Activated CD8-positive, alpha-beta memory T cell treated with anti-CD3 and anti-CD28 coated beads for 24 hours (primary cell): ENCODE measurements around the gene SSTR5.

ENCODE experiments used
- DNase-seq: peaks from one replicate; pipeline ENCODE4 v3.0.0-alpha.2; 2020

The SSTR5 gene

DNA sequence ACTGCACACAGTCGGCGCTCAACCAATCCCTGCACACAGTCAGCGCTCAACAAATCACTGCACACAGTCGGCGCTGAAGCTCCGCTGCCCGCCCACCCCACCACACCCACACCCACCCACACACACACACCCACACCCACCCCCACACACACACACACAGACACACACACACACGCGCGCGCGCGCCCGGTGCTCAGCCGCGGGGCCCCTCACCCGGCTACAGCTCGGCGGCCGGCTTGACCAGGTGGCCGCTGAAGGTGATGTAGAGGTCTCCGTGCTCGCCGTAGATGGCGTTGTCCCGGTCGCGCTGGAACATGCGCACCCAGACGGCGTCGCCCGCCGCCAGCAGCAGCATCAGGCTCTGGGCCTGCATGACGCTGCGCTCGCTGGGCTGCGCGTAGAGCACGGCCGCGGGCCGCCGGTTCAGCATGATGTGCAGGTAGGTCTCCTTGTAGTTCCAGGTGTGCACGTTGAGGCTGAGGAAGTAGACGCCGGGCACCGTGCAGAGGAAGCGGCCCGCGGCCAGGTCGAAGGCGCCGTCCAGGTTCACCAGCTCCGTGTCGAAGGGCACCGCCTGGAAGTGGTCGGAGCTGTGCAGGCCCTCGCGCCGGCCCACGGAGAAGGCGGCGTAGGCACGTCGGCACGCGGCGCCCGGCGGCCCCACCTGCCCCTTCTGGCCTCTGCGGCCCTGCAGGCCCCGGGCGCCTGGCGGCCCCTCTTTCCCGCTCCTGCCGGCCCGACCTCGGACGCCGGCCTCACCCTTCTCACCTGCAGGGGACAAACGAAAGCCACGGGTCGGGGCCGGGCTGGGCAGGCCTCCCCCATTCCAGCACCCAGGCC, 21.0 kb downstream of the SSTR5 start:
- DNase-seq, result no peak

DNA sequence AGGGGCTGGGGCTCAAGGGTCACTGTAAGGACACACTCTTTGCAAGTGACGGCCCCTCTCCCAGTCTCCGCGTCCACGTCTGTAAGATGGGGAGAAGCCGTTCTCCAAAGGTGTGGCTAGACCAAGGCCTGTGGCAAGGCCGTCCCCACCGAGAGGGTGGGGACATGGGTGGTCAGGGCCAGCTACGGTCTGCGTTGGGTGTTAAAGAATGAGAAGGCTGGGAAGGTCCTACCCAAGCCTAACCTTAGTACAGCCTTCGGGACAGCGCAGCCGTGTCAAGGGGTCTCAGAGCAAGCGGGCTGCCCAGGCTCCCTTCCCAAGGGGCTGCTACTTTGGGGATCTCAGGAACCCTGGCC, 21.6 kb downstream of the SSTR5 start:
- no peak for DNase-seq

DNA sequence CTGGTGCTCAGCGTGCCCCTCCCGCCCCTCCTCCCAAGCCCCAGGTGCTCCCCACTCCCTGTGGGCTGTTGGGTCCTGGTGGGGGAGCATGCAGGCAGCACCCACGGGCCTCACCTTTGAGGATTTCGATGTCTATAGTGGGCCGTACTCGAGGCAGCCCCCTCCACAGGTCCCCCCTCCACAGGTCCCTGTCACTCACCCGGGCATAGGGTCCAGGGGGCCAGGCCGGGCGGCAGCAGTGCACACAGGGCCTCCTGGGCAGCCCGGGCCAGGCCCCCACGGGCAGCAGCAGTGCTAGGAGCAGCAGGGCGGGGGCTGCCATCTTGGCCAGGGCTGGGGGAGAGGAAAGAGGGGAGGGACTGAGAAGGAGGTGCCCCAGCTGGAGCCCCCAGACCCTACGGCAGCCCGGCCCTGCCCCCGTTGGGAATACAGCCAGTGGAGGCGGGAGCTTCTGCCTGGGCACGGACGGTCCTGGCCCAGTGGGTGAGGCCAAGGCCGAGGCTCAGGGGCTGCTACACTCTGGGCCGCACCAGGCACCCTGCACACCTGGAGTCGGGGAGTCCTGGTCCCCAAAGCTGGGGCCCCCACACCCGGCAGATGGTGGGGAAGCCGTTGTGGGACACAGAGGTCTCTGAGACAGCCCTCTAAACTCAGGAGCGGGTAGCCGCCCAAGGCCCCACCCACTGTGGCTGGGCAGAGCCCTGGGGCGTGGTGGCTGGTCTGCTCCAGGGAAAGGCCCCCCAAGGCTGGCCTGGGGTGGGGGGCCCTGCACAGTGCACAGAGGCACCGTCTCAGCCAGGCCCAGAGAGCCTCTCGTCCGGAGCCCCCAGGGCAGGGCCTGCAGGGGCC, 22.3 kb downstream of the SSTR5 start:
- DNase-seq, result no peak

DNA sequence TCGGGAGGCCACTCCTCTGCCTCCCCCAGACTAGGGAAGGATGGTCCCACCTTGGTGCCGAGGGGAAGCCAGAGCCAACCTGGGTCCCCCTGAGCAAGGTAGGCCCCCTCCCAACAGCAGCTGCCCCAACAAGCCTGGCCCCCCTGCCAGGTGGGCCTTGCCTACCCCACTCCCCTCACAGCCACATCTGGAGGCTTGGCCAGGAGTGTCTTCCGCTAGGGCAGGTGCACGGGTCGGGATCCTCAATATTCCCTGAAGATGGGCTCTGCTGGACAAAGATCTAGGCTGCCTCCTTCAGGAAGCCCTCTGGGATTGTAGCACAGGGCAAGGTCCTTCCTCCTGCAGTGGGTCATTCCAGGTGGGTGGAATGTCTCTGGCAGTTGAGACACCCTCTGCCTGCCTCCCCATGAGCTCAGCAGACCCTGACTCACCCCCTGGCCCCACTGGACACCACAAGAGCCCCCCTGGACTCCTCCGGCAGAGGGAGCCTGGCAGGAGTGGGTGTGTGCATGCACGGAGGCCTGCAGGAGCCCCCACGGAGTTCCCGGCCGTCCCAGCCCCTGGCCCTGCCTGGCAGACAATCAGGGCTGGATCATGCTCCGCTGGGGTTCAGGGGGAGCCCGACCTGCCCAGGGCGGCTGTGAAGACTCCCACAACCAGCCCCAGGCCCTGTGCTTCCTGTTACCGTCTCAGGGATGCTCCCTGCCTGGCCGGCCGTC, 23.1 kb downstream of the SSTR5 start:
- DNase-seq, result no peak

DNA sequence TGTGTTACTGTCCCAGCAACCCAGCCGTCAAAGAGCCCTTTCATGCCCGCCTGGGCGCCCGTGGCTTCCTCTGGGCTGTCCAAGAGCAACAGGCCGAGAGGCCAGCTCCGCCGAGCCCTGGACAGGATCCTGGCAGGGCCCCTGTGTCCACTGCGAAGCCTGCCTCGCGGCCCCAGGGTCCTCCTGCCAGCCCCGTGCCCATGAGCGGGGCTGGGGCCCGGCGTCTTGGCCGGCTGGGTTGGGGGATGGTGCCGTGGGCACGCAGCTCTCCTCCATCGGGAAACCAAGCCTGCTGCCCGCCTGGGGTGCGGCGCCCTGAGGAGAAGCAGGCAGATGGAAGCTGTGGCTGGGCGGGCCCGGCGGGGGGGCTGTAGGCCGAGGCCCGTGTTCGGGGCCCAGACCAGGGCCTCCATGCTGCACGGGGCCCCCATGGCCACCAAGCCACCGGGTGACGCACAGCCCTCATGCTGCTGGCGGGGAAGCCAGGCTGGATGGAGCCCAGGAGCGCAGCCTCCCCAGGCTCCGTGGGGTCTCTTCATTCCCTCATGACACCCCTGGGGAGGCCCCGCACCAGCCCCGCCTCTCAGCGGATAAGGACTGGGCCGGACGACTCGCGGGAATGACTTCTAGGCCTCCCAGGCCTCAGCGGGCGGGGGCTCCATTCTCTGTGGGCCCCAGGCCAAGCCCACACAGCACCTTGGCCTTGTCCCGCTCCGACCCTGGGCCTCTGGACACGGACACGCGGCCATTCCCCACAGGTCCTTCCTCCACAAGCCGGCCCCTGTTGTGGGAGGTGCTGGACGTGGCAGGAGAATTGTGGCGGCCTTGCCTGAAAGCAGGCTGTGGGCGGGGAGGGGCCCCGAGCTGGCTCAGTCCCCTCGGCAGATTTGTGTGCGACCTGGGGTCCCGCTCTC, 23.9 kb downstream of the SSTR5 start, which contains the start of gene C1QTNF8:
Gene C1QTNF8, minus strand, starts transcription at position 76 of the 914 bp plus-strand sequence. CDS start 1,322 bp downstream, outside the sequence.
- no peak for DNase-seq

DNA sequence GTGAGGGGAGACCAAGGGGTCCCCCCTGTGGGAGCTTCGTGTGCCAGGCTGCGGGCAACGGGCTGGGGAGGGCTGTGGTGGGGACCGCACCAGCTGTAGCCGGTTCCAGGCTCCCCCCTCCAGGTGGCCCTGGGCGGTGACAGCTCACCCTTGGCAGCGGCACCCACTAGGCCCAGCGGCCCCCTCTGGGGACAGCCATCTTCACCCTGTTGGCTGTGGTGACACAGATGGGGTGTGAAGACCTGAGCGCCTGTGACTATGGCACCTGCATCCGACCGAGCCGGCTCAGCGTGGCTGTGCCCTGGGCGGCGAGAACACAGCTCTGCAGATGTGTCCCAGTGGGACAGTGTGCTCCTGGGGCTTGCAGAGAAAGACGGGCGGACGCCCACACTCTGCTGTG, 24.6 kb downstream of the SSTR5 start:
- no peak for DNase-seq

DNA sequence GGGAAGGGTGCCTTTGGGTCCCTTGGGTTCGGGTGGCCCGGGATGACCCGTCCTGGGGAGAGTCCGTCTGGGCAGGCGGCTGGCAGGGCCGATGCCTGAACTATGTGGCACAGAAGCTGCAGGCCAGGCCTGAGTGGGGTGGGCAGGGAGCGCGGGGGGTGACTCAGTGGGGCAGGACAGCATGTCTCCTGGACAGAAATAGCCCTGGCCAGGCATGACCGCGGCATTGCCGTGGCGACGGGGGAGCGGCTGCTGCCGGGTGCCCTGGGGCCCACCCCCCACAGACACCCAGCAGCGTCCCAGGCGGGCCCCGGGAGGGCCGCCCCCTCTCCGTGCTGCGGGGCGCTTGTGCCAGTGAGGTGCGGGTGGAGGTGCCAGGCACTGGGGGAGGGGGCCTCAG, 25.3 kb downstream of the SSTR5 start:
- DNase-seq, result no peak

DNA sequence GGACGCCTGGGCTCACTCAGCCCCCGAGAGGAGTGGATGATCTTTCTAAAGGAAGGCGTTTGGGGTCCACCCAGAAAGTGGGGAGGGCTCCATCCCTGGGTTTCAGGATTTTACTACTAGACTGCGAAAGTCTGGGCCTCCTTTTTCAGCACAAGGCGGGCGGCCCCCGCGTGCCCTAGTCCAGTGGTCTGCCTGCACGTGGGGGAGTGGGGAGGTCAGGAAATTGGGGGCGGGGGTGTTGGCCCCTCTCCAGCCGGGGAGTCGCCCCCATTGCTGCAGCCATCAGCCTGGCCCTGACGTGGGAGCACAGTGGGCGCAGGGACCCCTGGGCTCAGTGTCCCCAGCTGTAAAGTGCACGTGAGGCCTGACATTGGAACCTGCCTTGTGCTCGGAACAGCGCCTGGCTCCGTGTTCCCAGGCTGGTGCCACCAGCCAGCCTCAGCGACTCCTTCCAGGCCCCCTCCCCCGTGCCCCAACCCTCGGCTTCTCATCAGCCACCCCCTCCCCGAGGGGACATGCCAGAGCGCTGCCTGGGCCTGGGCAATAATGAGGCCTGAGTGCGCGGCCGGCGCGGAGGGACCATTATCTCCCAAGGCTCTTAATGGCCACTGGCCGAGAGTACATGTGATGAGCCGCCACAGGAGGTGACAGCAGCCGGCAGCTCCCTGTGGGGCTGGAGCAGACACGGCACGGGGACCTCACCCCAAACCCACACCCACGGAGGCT, 25.9 kb downstream of the SSTR5 start:
- DNase-seq, result no peak

DNA sequence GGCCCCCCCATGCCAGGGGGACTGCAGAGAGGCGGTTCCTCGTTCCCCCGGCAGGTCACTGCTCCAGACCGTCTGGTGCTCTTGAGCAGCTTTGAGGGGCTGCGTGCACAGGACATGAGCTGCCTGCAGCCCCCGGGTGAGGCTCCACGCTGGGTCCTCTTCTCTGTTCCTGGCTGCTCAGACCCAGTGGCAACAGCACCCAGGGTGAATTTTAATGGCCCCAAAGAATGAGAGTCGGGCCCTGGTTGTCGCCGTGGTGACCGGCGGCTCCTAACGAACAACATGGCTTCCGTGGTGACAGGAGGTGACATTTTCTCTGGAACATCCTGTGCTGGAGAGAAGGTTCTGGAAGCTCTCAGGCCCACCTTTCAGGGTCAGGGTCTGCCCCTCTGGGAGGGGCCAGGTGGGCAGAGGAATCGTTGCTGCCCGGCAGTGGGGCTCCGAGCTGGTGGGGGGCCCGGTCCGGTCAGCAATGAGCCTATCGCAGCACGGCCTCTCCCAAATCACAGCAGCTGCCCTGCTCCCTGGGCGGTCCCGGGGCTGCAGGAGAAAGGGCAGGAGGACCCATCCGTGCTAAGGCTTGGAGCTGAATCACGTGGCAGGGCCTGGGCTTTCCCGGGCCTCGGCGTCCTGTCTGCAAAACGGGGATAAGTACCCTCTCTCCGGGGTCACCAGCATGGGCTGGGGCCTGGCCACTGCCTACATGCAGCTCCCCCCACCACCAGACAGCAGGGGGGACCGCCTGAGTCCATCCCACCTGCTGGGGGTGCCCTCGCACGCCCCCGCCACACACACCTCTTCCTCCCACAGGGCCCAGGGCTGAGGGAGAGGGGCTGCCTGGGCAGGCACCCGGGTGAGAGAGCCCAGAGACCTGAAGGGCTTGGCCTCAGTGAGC, 26.9 kb downstream of the SSTR5 start:
- DNase-seq, result no peak

DNA sequence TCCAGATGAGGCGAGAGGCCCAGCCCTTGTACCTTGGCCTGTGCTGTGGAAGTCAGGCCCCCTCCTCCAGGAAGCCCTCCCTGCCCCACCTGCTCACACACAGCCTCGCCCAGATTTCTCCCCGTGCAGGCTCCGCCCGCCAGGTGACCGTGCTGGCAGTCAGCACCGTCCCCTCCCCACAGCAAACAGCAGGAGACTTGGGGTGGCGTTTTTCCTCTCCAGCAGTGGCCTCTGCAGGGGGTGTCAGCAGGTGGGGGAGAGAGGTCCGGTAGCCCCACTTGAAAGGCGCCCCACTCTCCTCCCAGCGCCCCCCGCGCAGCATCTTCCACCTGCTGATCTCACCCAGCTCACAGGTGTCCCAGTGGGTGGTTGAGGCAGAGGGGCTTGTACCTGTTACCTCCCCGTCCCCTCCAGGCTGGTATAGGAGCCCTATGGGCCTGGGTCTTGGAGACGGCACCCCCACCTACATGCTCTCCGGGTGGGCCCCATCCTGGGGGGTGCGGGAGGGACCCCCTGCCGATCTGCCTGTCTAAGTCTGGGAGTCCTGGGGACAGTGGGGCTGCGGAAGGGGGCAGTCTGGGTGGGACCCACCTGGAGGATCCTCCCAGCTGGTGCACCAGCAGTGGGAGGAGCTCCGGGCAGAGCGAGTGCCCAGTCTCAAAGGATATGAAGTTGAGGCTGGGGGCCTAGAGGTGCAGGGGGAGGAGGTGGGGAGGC, 27.7 kb downstream of the SSTR5 start:
- DNase-seq, result no peak

DNA sequence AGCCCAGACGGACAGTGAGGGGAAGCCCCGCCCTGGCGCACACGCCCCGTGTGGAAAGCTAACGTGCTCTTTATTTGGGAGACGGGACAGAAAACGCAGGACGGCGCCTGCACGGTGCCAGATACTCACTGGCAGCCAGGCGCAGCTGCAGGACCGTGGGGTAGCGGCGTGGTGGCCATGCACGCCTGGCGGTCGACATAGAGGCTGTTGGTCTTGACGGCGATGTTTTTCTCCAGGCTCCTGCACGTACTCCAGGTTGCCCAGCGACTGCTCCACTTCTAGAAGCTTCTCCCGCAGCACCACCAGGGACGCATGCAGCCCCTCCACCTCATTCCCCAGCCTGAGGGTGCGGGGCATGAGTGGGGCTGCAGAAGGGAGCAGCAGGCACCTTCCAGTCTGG, 28.6 kb downstream of the SSTR5 start:
- no peak for DNase-seq

DNA sequence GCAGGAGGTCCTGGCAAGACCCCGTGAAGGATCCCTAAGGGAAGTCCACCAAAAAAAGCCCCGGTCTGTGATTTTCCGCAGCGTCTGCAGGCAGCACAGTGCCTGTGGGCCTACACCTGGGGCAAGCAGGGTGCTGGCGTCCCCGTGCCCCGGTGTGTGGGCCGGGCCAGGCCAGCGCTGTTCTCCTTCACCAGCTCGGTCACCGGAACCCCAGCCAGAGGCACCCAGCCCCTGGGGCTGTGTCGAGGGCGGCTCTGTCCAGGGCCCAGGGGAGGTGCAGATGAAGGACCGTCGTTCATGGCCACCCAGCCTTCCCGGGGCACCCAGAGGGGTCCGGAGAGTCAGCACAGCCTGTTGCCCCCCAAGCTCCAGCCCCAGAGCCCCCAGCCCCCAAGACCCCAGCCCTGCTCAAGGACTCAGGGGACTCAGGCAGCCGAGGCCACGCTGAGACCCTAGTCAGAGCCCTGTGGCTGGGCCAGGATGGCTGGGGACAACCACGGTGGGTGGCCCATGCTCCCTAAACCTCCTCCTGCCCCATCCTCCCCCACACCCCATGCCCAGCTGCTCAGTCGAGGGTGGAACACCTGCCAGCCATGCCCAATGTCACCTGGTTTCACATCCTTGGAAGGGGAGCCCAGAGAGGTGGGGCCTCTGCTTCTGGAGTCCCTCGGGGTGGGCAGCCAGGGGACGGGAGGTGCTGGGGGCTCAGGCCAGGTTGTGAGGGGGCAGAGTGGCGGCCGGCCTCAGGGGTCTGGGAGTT, 29.2 kb downstream of the SSTR5 start:
- DNase-seq, result no peak

DNA sequence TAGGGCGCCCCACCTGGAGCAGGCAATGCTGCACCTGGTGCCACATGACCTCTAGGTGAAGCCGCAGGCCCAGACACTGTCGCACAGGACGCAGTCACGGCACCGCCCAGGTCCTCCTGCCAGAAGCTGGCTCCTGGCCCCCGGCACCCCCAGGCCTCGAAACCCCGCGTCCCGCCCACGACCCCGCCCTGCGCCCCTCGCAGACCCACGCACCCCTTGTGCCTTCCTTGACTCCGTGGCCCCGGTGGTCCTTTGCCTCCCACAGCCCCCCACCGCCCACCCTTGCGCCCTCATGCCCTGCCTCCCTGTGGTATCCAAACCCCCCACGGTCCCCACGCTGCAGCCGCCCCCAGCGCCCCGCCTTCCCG, 29.8 kb downstream of the SSTR5 start:
- no peak for DNase-seq

DNA sequence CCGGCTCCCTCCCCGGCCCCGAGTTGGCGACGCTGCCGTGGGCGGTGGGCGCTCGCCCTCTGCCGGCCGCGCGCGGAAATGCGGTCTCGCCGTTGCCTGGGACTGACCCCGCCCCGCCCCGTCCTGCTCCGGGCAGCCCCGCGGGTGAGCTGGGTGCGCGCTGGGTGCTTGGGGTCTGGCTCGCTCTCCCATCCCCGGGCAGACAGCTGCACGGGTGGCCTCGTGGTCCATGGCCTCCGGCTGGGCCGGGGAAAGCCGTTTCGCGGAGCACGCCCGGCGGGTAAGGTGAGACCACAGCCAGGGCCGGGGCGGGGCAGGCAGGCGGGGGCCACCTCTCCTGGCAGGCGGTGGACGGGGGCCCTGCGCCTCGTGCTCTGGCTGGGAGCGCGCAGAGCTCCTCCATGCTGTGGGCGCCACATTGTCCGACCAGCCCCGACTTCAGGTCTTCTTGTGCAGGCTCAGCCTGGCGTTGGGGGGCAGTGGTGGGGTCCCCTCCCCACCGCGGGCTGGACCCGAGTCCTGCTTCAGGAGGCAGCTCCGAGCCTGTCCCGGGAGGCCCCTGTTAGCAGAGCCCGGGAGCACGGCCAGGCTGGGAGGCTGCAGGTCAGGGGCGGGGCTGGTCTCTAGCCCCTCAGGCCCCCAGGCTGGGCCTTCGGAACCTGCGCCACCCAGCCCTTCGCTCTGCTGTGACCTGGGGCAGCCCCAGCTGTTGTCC, 30.5 kb downstream of the SSTR5 start:
- DNase-seq, result peak; percentile 89

DNA sequence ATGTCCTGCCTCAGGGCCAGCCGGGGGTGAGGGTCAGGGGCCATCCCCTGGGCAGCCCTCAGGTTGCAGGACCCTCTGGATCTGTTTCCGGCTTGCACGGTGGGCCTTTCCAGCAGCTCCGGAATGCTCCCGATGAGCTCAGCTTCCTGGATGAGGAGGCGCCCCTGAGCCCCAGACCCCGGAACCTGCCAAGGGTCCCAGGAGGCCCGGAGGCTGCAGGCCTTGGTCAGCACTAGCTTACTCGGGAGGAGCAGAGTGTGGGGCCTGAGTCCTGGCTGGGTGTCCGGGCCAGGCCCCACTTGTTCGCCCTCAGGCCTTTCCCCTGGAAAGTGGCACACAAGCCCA, 31.1 kb downstream of the SSTR5 start:
- no peak for DNase-seq

DNA sequence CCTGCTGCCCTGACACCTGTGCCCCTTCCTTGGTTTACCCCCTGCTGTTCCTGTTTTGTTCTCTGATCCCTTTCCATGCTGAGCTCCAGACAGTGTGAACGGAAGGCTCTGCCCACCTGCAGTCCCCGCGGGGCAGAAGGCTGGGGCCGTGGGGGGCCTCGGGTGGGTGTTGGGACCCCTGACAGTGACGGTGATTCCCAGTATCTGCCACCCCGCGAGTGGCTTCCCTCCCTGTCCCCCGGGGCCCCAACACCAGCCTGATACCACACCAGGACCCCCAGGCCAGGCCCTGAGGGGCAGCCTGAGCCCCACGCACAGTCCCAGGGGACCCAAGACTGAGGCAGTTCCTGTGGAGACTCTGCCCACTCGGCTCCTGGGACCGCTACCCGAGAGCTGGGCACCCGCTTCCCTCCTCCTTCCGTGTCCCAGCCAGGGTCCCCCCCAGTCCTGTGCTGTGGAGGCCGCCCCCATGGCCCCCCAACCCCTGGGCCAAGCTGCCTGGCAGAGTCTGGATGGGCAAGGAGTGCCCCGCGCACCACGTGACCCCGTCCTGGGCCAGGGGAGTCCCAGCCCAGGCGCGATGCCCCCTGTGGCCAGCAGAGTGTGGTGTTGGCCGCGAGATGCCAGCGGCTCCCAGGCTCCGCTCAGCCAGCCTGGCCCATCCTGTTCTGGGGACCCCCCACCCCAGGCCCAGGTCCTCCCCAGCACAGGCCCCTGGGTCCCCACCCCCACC, 33.5 kb downstream of the SSTR5 start:
- peak; percentile 78 for DNase-seq

DNA sequence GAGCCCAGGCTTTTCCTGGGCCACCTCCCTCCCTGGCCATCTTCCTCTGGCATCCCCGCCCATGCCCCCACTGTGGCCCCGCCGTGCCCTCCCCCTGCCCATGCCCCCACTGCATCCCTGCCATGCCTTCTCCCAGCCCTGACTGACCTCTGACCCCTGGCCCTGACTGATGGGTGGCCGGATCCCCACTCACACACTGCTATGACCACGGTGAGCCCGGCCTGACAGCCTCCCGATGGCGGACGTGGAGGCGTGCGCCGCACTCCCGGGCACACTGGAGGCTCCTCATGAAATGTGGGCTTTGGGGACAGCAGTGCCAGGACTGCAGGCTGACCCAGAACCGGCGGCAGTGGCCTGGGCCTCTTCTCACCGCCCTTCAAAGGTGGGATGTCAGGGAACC, 34.1 kb downstream of the SSTR5 start:
- DNase-seq, result no peak

DNA sequence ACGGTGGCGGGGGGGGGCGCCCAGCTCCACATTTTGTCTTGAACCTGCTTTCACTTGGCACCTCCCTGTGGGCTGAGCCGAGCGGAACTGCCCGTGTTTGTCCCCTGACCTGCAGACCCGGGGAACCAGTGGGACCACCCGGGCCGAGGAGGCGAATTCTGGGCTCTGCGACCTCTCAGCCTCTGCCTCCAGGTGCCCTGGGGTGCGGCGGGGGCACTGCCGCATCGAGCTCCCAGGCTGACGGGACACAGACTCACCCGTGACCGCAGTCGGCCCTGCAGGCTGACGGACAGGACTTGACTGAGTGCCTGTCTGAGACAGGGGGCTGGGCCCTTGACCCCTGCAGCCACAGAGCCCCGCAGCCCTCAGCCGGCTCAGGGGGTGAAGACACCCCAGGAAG, 34.6 kb downstream of the SSTR5 start:
- DNase-seq, result no peak
